ENCODE data around the gene RUBCN.

DNA sequence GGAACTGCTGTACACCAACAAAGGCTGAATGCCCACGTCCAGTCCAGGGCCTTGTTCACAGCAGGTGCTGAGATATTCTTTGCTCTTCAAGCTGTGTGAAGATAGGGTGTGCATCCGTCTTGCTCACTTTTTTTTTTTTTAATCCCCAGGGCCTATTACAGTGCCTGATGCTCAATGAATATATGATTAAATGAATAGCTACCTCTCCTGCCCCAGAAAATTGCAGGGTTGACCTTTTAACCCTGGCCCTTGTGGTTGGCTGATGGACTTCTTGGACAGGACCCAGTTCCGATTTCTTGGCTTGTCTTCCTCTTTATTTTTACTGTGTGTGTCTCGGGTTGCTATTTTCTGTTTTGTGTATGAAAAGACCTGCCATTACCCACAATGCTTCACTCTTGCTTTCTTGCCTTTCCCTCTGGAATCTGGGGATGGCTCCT lies 10.1 kb upstream of the RUBCN start:
- TF ChIP-seq, protein P1, sequence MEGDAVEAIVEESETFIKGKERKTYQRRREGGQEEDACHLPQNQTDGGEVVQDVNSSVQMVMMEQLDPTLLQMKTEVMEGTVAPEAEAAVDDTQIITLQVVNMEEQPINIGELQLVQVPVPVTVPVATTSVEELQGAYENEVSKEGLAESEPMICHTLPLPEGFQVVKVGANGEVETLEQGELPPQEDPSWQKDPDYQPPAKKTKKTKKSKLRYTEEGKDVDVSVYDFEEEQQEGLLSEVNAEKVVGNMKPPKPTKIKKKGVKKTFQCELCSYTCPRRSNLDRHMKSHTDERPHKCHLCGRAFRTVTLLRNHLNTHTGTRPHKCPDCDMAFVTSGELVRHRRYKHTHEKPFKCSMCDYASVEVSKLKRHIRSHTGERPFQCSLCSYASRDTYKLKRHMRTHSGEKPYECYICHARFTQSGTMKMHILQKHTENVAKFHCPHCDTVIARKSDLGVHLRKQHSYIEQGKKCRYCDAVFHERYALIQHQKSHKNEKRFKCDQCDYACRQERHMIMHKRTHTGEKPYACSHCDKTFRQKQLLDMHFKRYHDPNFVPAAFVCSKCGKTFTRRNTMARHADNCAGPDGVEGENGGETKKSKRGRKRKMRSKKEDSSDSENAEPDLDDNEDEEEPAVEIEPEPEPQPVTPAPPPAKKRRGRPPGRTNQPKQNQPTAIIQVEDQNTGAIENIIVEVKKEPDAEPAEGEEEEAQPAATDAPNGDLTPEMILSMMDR (conservative IDR thresholded peaks at IDR 0.05; ENCODE audit: low read length), result no peak
- TF ChIP-seq EZH2phosphoT487 (IDR thresholded peaks at IDR 0.05; ENCODE audit: borderline replicate concordance, low read depth, low read length), result no peak
